ENCODE data around the gene JUND. TPM values are rescaled to one million over a fixed set of nuclear protein-coding genes. Genes with fewer than 3 reads are reported as not detected.

The JUND gene
- total RNA-seq, 1 donor from 2014 or later, result 464 TPM

- no peak for DNase-seq (ENCODE audit: low spot score)
- Mint-ChIP-seq H3K4me3 (ENCODE audit: low read depth) (no peak overlapping the region), H3K4me1 (ENCODE audit: low read depth) (no peaks in the 10 kb centered on the region), H3K9me3 (no peaks in the 10 kb centered on the region), H3K36me3 (ENCODE audit: low read depth) (peaks cover 35% of the 10 kb centered on the region), H3K27ac (no peak overlapping the region), H3K27me3 (ENCODE audit: low read depth) (no peaks in the 10 kb centered on the region)
- intact Hi-C loops (cut with micrococcal nuclease), result no loop called here
These were observed 12.2 kb downstream of the JUND start for GRCh38 chr19:18269070-18269723.

- no peak overlapping the region for H3K4me3 Mint-ChIP-seq (ENCODE audit: low read depth)
These were observed 14.4 kb downstream of the JUND start for GRCh38 chr19:18266771-18267686.

GRCh38 chr19:18265582-18265981 is 15.8 kb downstream of the JUND start:
- Mint-ChIP-seq H3K4me3 (ENCODE audit: low read depth) (no peak overlapping the region), H3K27ac (no peak overlapping the region), H3K4me1 (ENCODE audit: low read depth) (no peaks in the 10 kb centered on the region), H3K9me3 (no peaks in the 10 kb centered on the region), H3K36me3 (ENCODE audit: low read depth) (peaks cover 23% of the 10 kb centered on the region), H3K27me3 (ENCODE audit: low read depth) (no peaks in the 10 kb centered on the region)
- intact Hi-C loops (cut with micrococcal nuclease), result no loop called here
- no peak for DNase-seq (ENCODE audit: low spot score)

More at GRCh38 chr19:18266771-18267686, 14.4 kb downstream of the JUND start:
- Mint-ChIP-seq H3K27me3 (ENCODE audit: low read depth) (no peaks in the 10 kb centered on the region), H3K36me3 (ENCODE audit: low read depth) (peaks cover 23% of the 10 kb centered on the region), H3K9me3 (no peaks in the 10 kb centered on the region), H3K27ac (no peak overlapping the region), H3K4me1 (ENCODE audit: low read depth) (no peaks in the 10 kb centered on the region)
- no peak for DNase-seq (ENCODE audit: low spot score)
- intact Hi-C loops (cut with micrococcal nuclease), result no loop called here

GRCh38 chr19:18264971-18265540 is 16.4 kb downstream of the JUND start:
- Mint-ChIP-seq H3K9me3 (no peaks in the 10 kb centered on the region), H3K4me3 (ENCODE audit: low read depth) (no peak overlapping the region), H3K27me3 (ENCODE audit: low read depth) (no peaks in the 10 kb centered on the region), H3K36me3 (ENCODE audit: low read depth) (peaks cover 23% of the 10 kb centered on the region), H3K27ac (no peak overlapping the region), H3K4me1 (ENCODE audit: low read depth) (no peaks in the 10 kb centered on the region)
- intact Hi-C loops (cut with micrococcal nuclease), result no loop called here
- DNase-seq (ENCODE audit: low spot score), result no peak

- no peak for DNase-seq (ENCODE audit: low spot score)
- Mint-ChIP-seq H3K9me3 (no peaks in the 10 kb centered on the region), H3K4me1 (ENCODE audit: low read depth) (no peaks in the 10 kb centered on the region), H3K36me3 (ENCODE audit: low read depth) (peaks cover 23% of the 10 kb centered on the region), H3K27me3 (ENCODE audit: low read depth) (no peaks in the 10 kb centered on the region), H3K27ac (no peak overlapping the region), H3K4me3 (ENCODE audit: low read depth) (no peak overlapping the region)
- intact Hi-C loops (cut with micrococcal nuclease), result no loop called here
These were observed 17.1 kb downstream of the JUND start for GRCh38 chr19:18264137-18264854.

- no peak overlapping the region for H3K27ac Mint-ChIP-seq
- no peaks in the 10 kb centered on the region for H3K27me3 Mint-ChIP-seq (ENCODE audit: low read depth)
- H3K36me3 Mint-ChIP-seq (ENCODE audit: low read depth), result peaks cover 18% of the 10 kb centered on the region
- intact Hi-C loops (cut with micrococcal nuclease), result no loop called here
- no peak overlapping the region for H3K4me3 Mint-ChIP-seq (ENCODE audit: low read depth)
- DNase-seq (ENCODE audit: low spot score), result no peak
- no peaks in the 10 kb centered on the region for H3K9me3 Mint-ChIP-seq
- H3K4me1 Mint-ChIP-seq (ENCODE audit: low read depth), result no peaks in the 10 kb centered on the region
These were observed 17.9 kb downstream of the JUND start for GRCh38 chr19:18263324-18264136.

GRCh38 chr19:18262917-18263316 is 18.5 kb downstream of the JUND start:
- no peak overlapping the region for H3K27ac Mint-ChIP-seq
- H3K9me3 Mint-ChIP-seq, result no peaks in the 10 kb centered on the region
- no peaks in the 10 kb centered on the region for H3K4me1 Mint-ChIP-seq (ENCODE audit: low read depth)
- DNase-seq (ENCODE audit: low spot score), result no peak
- H3K27me3 Mint-ChIP-seq (ENCODE audit: low read depth), result no peaks in the 10 kb centered on the region
- H3K36me3 Mint-ChIP-seq (ENCODE audit: low read depth), result peaks cover 14% of the 10 kb centered on the region
- intact Hi-C loops (cut with micrococcal nuclease), result no loop called here
- no peak overlapping the region for H3K4me3 Mint-ChIP-seq (ENCODE audit: low read depth)

- H3K27ac Mint-ChIP-seq, result no peak overlapping the region
- no peaks in the 10 kb centered on the region for H3K27me3 Mint-ChIP-seq (ENCODE audit: low read depth)
- H3K4me3 Mint-ChIP-seq (ENCODE audit: low read depth), result no peak overlapping the region
- DNase-seq (ENCODE audit: low spot score), result no peak
- no peaks in the 10 kb centered on the region for H3K4me1 Mint-ChIP-seq (ENCODE audit: low read depth)
- intact Hi-C loops (cut with micrococcal nuclease), result no loop called here
- peaks cover 14% of the 10 kb centered on the region for H3K36me3 Mint-ChIP-seq (ENCODE audit: low read depth)
- H3K9me3 Mint-ChIP-seq, result no peaks in the 10 kb centered on the region
These were observed 19.3 kb downstream of the JUND start for GRCh38 chr19:18262144-18262543.

- Mint-ChIP-seq H3K9me3 (no peaks in the 10 kb centered on the region), H3K36me3 (ENCODE audit: low read depth) (peaks cover 8% of the 10 kb centered on the region), H3K4me1 (ENCODE audit: low read depth) (no peaks in the 10 kb centered on the region), H3K4me3 (ENCODE audit: low read depth) (no peak overlapping the region), H3K27ac (no peak overlapping the region), H3K27me3 (ENCODE audit: low read depth) (no peaks in the 10 kb centered on the region)
- no peak for DNase-seq (ENCODE audit: low spot score)
- intact Hi-C loops (cut with micrococcal nuclease), result no loop called here
These were observed 19.9 kb downstream of the JUND start for GRCh38 chr19:18261474-18261873.

- H3K4me1 Mint-ChIP-seq (ENCODE audit: low read depth), result no peaks in the 10 kb centered on the region
- H3K9me3 Mint-ChIP-seq, result no peaks in the 10 kb centered on the region
- no peak overlapping the region for H3K27ac Mint-ChIP-seq
- DNase-seq (ENCODE audit: low spot score), result no peak
- no peak overlapping the region for H3K4me3 Mint-ChIP-seq (ENCODE audit: low read depth)
- H3K36me3 Mint-ChIP-seq (ENCODE audit: low read depth), result no peaks in the 10 kb centered on the region
- peaks cover 4% of the 10 kb centered on the region for H3K27me3 Mint-ChIP-seq (ENCODE audit: low read depth)
- intact Hi-C loops (cut with micrococcal nuclease), result no loop called here
These were observed 21.5 kb downstream of the JUND start for GRCh38 chr19:18259893-18260292.

GRCh38 chr19:18257503-18258470 is 23.6 kb downstream of the JUND start:
- no peak overlapping the region for H3K4me3 Mint-ChIP-seq (ENCODE audit: low read depth)
- peaks cover 16% of the 10 kb centered on the region for H3K27me3 Mint-ChIP-seq (ENCODE audit: low read depth)

More at GRCh38 chr19:18257503-18258470, 23.6 kb downstream of the JUND start:
- intact Hi-C loops (cut with micrococcal nuclease), result no loop called here
- DNase-seq (ENCODE audit: low spot score), result no peak
- no peaks in the 10 kb centered on the region for H3K36me3 Mint-ChIP-seq (ENCODE audit: low read depth)
- no peaks in the 10 kb centered on the region for H3K4me1 Mint-ChIP-seq (ENCODE audit: low read depth)
- no peaks in the 10 kb centered on the region for H3K9me3 Mint-ChIP-seq
- no peak overlapping the region for H3K27ac Mint-ChIP-seq

All from activated T-helper 2 cell treated with anti-CD3 and anti-CD28 coated beads, Interferon-gamma antibody, Interleukin-2, Interleukin-4, amounts not matched to agents 10 μg/mL and 5 μg/mL and 100 μg/mL, durations not matched to agents 14 hours and 24 hours and 36 hours (primary cell).